Globus pallidus (tissue), 1 donor: ENCODE results near the gene CXCL5.
"Not testable (repeated sequence)": the region's sequence is repeated elsewhere in the genome, so short reads cannot be mapped to it uniquely, and the experiment has no call there.

Experiments
- DNase-seq: peaks from one replicate; pipeline ENCODE4 v3.0.0-alpha.2; 2015; ENCODE audit warnings: low spot score

The CXCL5 gene

DNA sequence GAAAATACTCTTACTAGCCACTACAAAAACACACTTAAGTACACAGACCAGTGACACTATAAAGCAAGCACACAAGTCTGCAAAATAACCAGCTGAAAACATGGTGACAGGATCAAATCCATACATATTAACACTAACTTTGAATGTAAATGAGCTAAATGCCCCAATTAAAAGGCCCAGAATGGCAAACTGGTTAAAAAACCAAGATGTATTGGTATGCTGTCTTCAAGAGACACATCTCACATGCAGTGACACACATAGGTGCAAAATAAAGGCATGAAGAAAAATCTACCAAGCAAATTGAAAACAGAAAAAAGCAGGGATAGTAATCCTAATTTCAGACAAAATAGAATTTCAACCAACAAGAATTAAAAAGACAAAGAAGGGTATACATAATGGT is 27.5 kb downstream of the CXCL5 start:
- DNase-seq, result no peak

DNA sequence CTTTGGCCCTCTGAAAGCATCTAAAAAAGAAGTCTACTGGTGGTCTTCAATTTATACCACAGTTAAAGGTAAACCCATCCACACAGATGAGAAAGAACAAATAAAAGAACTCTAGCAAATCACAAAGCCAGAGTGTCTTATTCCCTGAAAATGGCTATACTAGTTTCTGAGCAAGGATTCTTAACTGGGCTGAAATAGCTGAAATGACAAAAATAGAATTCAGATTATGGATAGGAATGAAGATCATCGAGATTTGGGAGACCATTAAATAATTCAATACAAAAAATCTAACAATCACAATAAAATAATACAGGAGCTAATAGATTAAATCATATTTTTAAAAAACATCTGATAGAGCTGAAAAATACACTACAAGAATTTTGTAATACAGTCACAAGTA is 28.5 kb downstream of the CXCL5 start:
- no peak for DNase-seq

DNA sequence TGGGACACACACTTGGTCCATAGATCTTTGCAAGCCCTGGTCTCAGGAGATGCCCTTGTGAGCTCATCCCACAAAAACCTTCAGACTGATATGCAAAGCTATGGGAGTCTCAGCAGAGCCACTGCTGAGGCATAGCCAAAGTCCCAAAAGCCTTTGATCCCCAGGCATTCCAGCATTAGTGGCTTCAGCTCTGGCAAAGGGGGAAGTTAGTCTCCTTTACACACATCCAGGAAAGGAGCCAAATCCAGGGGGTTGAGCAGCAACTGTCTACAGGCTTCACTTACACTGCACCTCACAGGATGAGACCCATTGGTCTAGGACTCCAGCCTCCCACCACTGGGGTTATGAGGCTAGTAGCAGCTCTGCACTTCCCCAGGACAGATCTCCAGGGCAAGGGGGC is 30.6 kb downstream of the CXCL5 start:
- no peak for DNase-seq

DNA sequence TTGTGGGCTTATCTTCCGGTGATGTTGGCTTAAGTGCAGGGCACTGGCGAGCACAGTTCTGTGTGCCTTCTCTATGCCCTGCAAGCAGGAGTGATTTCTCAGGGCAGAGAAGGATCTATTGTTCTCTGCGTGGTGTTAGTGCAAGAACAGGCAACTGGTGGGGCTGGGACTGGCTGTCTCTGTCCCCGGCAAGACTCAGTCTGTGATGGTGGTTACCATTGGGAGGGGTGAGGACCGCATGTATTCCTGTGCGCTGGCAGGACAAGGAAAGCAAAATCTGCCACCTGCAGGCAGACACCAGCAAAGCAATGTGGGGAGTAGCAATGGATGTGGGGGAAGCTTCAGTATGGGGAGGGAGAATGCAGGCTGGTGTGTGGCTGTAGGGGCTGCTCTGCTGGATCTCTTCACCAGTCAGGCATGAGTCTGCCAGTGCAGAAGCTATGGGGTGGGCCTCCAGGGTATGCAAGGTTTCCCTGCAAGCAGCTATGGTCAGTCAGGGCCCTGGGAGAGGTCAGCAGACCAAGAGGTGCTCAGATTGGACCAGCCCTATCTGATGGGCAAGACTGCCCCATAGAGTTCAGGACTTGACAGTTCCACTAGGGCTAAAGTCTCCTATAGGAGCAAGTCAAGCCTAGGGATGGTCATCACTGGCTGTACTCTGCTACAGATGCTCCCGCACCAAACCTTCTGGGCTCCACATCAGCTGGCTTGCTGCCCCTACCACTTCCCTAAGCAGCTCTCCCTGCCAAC is 33.4 kb downstream of the CXCL5 start:
- no peak for DNase-seq

DNA sequence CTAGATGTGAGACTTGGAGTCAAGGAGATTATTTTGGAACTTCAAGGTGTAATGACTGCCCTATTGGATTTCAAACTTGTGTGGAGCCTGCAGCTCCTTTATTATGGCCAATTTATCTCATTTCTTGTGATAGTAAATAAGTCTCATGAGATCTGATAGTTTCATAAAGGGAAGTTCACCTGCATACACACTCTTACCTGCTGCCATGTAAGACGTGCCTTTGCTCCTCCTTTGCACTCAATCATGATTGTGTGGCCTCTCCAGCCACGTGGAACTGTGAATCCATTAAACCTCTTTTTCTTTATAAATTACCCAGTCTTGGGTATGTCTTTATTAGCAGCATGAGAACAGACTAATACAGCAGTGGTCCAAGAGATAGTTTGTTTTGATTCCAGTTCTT is 35.8 kb downstream of the CXCL5 start:
- no peak for DNase-seq

DNA sequence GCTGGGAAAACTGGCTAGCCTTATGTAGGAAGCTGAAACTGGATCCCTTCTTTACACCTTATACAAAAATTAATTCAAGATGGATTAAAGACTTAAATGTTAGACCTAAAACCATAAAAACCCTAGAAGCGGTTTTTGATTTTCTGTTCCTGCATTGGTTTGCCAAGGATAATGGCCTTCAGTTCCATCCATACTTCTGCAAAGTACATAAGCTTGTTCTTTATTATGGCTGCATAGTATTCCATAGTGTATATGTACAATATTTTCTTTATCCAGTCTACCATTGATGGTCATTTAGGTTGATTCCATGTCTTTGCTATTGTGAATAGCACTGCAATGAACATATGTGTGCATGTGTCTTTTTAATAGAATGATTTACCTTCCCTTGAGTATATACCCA is 39.4 kb downstream of the CXCL5 start:
- not testable (repeated sequence) for DNase-seq

DNA sequence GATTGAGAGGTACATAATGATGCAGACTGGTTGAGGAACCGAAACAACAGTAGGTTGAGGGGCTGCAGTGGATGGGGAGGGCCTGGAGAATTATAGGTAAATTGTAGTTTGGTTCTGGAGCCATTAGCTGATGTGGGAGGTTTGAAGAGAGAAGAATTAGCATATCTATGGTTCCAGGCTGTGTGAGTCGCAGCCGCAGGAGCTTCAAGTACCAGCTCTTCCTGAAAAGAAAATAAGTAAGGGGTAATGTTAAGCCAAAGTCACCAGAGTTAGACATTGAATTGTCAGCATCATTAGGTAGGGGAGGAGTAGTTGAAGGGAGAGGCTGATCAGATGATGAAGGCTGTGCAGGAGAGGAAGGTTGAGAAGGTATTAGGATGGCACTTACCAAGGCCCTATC is 46.1 kb downstream of the CXCL5 start:
- no peak for DNase-seq

DNA sequence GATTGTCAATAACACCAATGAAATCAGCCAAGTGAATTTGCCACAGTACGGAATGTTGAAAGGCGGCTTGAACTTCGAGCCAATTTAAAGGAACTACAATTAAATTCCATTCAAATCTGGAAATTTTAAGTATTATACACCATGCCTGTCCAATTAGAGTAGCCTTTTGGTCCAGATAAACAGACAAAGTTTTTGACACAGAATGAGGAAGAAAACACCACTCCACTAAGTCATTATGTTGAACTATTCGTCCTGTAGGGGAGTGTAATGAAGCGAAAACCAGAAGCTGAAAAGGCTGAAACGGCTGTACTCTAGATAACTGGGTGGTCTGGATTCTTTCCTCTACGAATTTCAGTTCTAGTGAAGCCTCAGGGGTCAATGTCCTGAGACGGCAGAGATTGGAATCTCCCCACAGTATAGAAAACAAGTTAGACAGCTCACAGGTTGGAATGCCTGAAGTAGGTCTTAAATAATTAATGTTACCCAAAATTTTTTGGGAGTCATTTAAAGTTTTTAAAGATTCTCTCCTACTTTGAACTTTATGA is 48.0 kb downstream of the CXCL5 start:
- not testable (repeated sequence) for DNase-seq

DNA sequence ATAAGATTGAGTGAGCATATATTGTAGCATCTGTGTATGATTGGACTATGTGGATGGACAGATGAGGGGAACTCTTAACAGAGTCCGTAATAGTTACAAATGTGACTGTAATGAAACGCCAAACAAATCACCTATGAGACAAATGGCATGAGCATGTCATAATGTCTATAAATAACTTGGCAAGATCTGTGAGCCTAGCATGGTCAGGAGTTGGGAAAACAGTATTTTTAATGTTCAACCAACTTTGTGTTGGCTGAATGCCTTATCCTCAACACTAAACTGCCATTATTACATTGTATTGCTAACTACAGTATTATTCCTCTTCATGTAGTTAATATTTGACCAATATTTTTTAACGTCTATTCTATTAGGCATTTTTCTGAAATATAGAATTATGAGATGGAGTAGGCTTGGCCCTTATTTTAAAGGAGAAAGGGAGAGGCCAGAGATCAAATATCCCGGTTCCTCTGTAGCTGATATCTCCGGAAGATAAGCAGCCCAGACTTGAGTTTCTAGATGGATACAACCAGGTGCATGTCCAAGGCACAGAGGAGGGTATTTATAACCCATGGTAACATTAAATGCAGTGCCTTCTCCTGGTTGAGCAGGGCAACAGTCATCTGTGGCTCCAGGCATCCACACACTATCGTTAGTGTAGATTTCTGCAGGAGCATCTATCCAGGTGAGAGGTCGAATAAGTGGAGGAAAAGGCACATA is 49.3 kb downstream of the CXCL5 start:
- DNase-seq, result no peak

DNA sequence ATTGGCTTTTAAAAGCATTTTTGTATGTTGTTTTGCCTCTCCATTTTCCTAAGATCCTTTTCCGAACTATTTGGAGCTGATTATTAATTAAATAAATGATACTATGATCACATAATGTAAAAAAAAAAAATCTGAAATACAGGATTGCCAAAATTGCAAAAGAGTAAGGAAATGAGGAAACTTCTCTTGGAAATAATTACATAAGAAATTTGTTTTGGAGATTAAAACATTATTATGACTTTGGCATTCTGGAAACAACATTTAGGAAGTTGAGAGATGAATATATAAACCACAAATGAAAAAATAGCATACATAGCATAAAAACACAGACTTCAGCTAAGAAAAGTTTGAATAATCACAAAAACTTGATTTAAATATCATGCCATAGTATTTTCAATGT is 50.2 kb downstream of the CXCL5 start:
- no peak for DNase-seq

DNA sequence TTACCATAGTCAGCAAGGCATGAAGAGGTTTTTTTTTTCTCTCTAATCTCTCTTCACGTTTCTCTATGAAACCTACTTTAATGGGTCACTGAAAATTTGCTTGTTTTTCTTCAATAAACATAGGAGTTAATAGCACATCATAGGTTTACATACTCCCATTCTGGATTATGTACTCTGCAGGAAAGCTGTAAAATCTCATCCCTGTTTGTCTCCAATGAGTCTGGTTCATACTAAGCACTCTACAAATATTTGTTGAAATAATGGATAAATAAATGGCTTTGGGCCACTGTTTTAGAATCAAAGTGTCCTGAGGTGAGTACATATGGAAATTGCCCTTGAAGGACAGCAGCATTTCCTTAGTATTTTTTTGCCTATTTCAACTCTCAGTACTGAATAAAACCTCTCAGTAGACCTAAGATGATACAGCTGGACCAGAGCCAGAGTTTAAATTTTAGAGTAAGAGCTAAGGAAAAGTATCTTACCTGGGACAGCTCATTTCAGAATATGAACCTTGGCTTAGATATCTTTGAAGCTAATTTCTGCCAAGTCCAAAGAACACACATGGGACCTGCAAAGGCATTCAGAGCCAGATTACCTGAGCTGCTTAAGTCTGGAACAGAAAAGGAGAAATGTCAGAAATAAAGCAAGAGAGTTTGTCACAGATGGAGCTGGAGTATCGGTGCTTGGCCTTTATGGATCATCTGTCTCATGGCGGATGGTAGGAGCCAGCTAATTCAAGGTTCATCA is 51.1 kb downstream of the CXCL5 start:
- no peak for DNase-seq

DNA sequence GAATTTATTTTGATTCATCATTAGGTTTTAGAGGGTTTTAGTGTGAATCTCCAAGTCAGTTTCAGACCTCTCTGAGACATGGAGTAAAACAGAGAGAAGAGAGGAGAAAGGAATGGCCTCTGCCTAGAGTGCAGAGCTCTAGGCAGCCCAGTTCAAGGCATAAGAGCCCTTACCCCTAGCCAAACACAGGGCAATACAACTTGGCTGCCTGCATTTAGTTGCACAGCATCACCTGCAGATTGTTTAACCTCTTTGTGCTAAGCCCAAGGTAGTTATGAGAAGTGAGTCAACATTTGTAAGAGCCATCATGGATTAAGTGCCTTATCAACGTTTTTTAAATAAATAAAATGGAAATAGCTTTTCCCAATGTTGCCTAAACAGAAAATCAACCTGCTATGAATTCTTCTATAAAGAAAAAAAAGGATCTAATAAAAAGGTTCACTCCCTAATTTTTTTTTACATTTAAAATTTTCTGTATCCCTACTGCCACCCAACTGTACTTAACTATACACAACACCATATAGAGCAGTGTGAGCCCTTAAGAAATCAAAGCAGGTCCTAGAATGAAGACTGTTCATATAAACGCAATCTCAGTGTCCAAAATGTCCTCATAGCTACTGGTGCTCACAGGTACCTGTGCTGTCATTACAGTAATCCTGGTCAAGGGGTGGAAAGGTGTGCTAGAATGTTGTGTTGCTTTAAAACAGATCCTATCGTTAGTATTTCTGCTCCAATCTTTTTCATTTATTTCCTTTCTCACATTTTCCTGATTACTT is 52.6 kb downstream of the CXCL5 start:
- no peak for DNase-seq
